Fibroblast of lung (primary cell): Measurements from ENCODE around the gene APOL3. TPM values are rescaled to one million over a fixed set of nuclear protein-coding genes. Genes with fewer than 3 reads are reported as not detected.
"Not testable (repeated sequence)": the region's sequence is repeated elsewhere in the genome, so short reads cannot be mapped to it uniquely, and the experiment has no call there.

Experiments used
- DNase-seq, 2 donors: peaks; one replicate each; pipeline versions ENCODE4 v3.0.0 to v3.0.0-alpha.2; 2010; ENCODE audit warnings: low read depth in 2 of 2
- H2AFZ ChIP-seq: 2 replicates; pipeline ENCODE4 v1.5.1; 2012; ENCODE audit warnings: low read length, control low read depth, inconsistent platforms
- H3K27ac ChIP-seq: 2 replicates; pipeline ENCODE4 v1.5.1; 2011; ENCODE audit warnings: low read length, control low read depth; ENCODE audit not compliant: insufficient read depth
- H3K27me3 ChIP-seq: 2 replicates; pipeline ENCODE4 v1.5.1; 2011; ENCODE audit warnings: mild to moderate bottlenecking, low read length; ENCODE audit not compliant: control insufficient read depth, insufficient read depth
- H3K36me3 ChIP-seq: 2 replicates; pipeline ENCODE4 v1.5.1; 2011; ENCODE audit warnings: low read length; ENCODE audit not compliant: control insufficient read depth, insufficient read depth
- H3K4me1 ChIP-seq: 2 replicates; pipeline ENCODE4 v1.5.1; 2011; ENCODE audit warnings: low read length; ENCODE audit not compliant: control insufficient read depth, insufficient read depth; ENCODE audit errors: extremely low read depth
- H3K4me2 ChIP-seq: 2 replicates; pipeline ENCODE4 v1.5.1; 2011; ENCODE audit warnings: low read length, control low read depth; ENCODE audit not compliant: insufficient read depth; ENCODE audit errors: extremely low read depth
- H3K4me3 ChIP-seq, 4 experiments: fragments of 200-600 bp in 1 of 4; sonication (generic) in 1 of 4; replicated peaks in 1 of 4; 2 replicates each; pipeline ENCODE4 v1.5.1; 2011 to 2016; ENCODE audit warnings: low read length in 4 of 4, low read depth in 3 of 4, mild to moderate bottlenecking in 3 of 4, control low read depth in 2 of 4, inconsistent platforms in 1 of 4, mixed read lengths in 1 of 4; ENCODE audit not compliant: insufficient read depth in 1 of 4; ENCODE audit errors: control extremely low read depth in 1 of 4
- H3K79me2 ChIP-seq: 2 replicates; pipeline ENCODE4 v1.5.1; 2012; ENCODE audit warnings: mild to moderate bottlenecking, low read length, inconsistent platforms; ENCODE audit not compliant: control insufficient read depth, insufficient read depth
- H3K9ac ChIP-seq: 2 replicates; pipeline ENCODE4 v1.5.1; 2011; ENCODE audit warnings: mild to moderate bottlenecking, low read length, control low read depth; ENCODE audit not compliant: insufficient read depth
- H3K9me3 ChIP-seq: 2 replicates; pipeline ENCODE4 v1.5.1; 2012; ENCODE audit warnings: low read depth, low read length; ENCODE audit not compliant: control insufficient read depth, insufficient read depth
- H4K20me1 ChIP-seq: 2 replicates; pipeline ENCODE4 v1.5.1; 2011; ENCODE audit warnings: low read length; ENCODE audit not compliant: control insufficient read depth, insufficient read depth; ENCODE audit errors: extremely low read depth
- CTCF ChIP-seq, 2 donors: IDR thresholded peaks in 1 of 2; conservative IDR thresholded peaks in 1 of 2; 1 replicate in 1 of 2; 2 replicates in 1 of 2; pipeline ENCODE4 v1.5.1; 2011 to 2012; ENCODE audit warnings: low read length in 2 of 2, control low read depth in 1 of 2, inconsistent platforms in 1 of 2, low read depth in 1 of 2, mild to moderate bottlenecking in 1 of 2
- EZH2 ChIP-seq: IDR thresholded peaks from 2 replicates; pipeline ENCODE4 v1.5.1; 2012; ENCODE audit warnings: low read length, control low read depth, mild to moderate bottlenecking; ENCODE audit errors: missing control alignments
- polyA plus RNA-seq, 2 donors: library from polyadenylated mRNA; depleted of rRNA in 1 of 2; stranded (reverse) in 1 of 2; unstranded in 1 of 2; fragments of >200 nt; gene quantifications; 2 replicates each; pipeline ENCODE4 v1.2.1, GENCODE V29; 2011 to 2012; ENCODE audit warnings: missing spikeins in 1 of 2
- total RNA-seq: library from RNA; depleted of rRNA; stranded (reverse); fragments of >200 nt; gene quantifications from 2 replicates; pipeline ENCODE4 v1.2.1, GENCODE V29; 2014

APOL3 gene
- total and polyA plus RNA-seq, 2 donors (not counting 1 experiment from before 2014, with no cell fraction given): 22.5 to 42.3 TPM

GRCh38 chr22:36141481-36141880 lies 19.1 kb downstream of the APOL3 start:
- H3K4me1 ChIP-seq: peaks cover 7% of the 10 kb centered on the region
- H3K9me3 ChIP-seq: no peaks in the 10 kb centered on the region
- no peak overlapping the region for H3K4me3 ChIP-seq
- no peaks in the 10 kb centered on the region for H4K20me1 ChIP-seq
- H3K9ac ChIP-seq: no peak overlapping the region
- no peak overlapping the region for H3K27ac ChIP-seq
- no peak overlapping the region for H3K4me2 ChIP-seq
- no peaks in the 10 kb centered on the region for H3K79me2 ChIP-seq
- no peaks in the 10 kb centered on the region for H3K27me3 ChIP-seq
- DNase-seq: no peak
- TF ChIP-seq EZH2 (no peak), CTCF (conservative IDR thresholded peaks at IDR 0.05 in 1 of 2, IDR thresholded peaks at IDR 0.05 in 1 of 2; ENCODE audit: low read depth in 1 of 2, low read length in 2 of 2) (no peak)
- no peak overlapping the region for H2AFZ ChIP-seq
- H3K36me3 ChIP-seq: no peaks in the 10 kb centered on the region

GRCh38 chr22:36138709-36139108 lies 21.8 kb downstream of the APOL3 start:
- H3K27ac ChIP-seq, H3K9ac ChIP-seq, H3K27me3 ChIP-seq, H4K20me1 ChIP-seq, H3K4me2 ChIP-seq, DNase-seq, H3K79me2 ChIP-seq, H3K4me3 ChIP-seq, H3K4me1 ChIP-seq, H3K9me3 ChIP-seq, H3K36me3 ChIP-seq, H2AFZ ChIP-seq: not testable (repeated sequence)

- Histone ChIP-seq H3K4me3 (no peak overlapping the region), H3K4me2 (no peak overlapping the region), H3K27ac (peak overlapping the region; percentile 63), H3K4me1 (peaks cover 4% of the 10 kb centered on the region), H3K36me3 (no peaks in the 10 kb centered on the region), H2AFZ (no peak overlapping the region), H3K27me3 (peaks cover 5% of the 10 kb centered on the region), H3K79me2 (no peaks in the 10 kb centered on the region), H4K20me1 (no peaks in the 10 kb centered on the region), H3K9ac (no peak overlapping the region), H3K9me3 (no peaks in the 10 kb centered on the region)
- DNase-seq: peak in 1 of 2 donors; percentile 46
- TF ChIP-seq CTCF (conservative IDR thresholded peaks at IDR 0.05 in 1 of 2, IDR thresholded peaks at IDR 0.05 in 1 of 2; ENCODE audit: low read depth in 1 of 2, low read length in 2 of 2) (no peak), EZH2 (no peak)
Observed at GRCh38 chr22:36136988-36137387, 23.6 kb downstream of the APOL3 start.
